Measurements from ENCODE around the gene UPK2.

GRCh38 chr11:118961189-118961588, 5.1 kb downstream of the UPK2 start:
- TF ChIP-seq POLR2AphosphoS5 (IDR thresholded peaks at IDR 0.05; ENCODE audit: low read depth, low read length) = no peak
- no peak for TF ChIP-seq SIN3A (IDR thresholded peaks at IDR 0.05; ENCODE audit: borderline replicate concordance, insufficient read depth, low read length)
- TF ChIP-seq, protein P1, sequence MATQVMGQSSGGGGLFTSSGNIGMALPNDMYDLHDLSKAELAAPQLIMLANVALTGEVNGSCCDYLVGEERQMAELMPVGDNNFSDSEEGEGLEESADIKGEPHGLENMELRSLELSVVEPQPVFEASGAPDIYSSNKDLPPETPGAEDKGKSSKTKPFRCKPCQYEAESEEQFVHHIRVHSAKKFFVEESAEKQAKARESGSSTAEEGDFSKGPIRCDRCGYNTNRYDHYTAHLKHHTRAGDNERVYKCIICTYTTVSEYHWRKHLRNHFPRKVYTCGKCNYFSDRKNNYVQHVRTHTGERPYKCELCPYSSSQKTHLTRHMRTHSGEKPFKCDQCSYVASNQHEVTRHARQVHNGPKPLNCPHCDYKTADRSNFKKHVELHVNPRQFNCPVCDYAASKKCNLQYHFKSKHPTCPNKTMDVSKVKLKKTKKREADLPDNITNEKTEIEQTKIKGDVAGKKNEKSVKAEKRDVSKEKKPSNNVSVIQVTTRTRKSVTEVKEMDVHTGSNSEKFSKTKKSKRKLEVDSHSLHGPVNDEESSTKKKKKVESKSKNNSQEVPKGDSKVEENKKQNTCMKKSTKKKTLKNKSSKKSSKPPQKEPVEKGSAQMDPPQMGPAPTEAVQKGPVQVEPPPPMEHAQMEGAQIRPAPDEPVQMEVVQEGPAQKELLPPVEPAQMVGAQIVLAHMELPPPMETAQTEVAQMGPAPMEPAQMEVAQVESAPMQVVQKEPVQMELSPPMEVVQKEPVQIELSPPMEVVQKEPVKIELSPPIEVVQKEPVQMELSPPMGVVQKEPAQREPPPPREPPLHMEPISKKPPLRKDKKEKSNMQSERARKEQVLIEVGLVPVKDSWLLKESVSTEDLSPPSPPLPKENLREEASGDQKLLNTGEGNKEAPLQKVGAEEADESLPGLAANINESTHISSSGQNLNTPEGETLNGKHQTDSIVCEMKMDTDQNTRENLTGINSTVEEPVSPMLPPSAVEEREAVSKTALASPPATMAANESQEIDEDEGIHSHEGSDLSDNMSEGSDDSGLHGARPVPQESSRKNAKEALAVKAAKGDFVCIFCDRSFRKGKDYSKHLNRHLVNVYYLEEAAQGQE (IDR thresholded peaks at IDR 0.05; ENCODE audit: insufficient read depth in 1 of 2, low read depth in 2 of 2, low read length in 2 of 2) = no peak
- TF ChIP-seq TAF1 (IDR thresholded peaks at IDR 0.05; ENCODE audit: borderline replicate concordance, insufficient read depth, low read length) = no peak
- no peak for TF ChIP-seq FOXP2 (optimal IDR thresholded peaks at IDR 0.05; ENCODE audit: borderline replicate concordance, extremely low read depth, extremely low read length, insufficient read depth)
